Measurements from ENCODE around the gene GJA1.

The GJA1 gene

DNA sequence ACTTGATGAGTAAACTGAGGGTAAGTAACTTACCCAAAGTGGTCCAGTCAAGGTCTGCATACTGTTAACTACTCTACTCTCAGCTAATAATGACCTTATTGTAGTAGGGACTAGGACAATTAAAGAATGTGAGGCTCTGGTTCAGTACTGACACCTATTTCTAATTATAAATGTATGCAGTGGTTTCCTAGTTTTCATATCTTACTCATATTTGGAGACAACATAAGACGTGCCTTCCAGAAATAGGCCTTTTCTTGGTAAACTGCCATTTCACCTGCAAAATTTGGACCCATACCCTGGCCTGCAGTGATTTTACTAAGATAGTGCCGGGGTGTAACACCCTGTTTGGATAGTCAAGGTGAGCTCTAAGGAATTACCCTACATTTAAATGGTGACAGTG lies 24.7 kb downstream of the GJA1 start:
- no peak overlapping the region for H3K4me2 ChIP-seq (ENCODE audit: insufficient read depth, low read length)
- H3K27me3 ChIP-seq (ENCODE audit: insufficient read depth, low read length, poor library complexity): no peaks in the 10 kb centered on the region
- no peaks in the 10 kb centered on the region for H3K79me2 ChIP-seq (ENCODE audit: insufficient read depth, low read length)
- no peaks in the 10 kb centered on the region for H4K20me1 ChIP-seq (ENCODE audit: insufficient read depth, low read length)
- H3K4me3 ChIP-seq (ENCODE audit: low read depth in 1 of 2, low read length in 2 of 2): no peak overlapping the region
- no peak overlapping the region for H3K9ac ChIP-seq (ENCODE audit: low read depth, low read length)
- H3K36me3 ChIP-seq (ENCODE audit: insufficient read depth, low read length): no peaks in the 10 kb centered on the region
- H3K9me3 ChIP-seq (ENCODE audit: insufficient read depth, low read length, severe bottlenecking): no peaks in the 10 kb centered on the region
- DNase-seq (no peak), ATAC-seq (ENCODE audit: insufficient read depth, low read depth) (no peak)
- TF ChIP-seq, protein P1, sequence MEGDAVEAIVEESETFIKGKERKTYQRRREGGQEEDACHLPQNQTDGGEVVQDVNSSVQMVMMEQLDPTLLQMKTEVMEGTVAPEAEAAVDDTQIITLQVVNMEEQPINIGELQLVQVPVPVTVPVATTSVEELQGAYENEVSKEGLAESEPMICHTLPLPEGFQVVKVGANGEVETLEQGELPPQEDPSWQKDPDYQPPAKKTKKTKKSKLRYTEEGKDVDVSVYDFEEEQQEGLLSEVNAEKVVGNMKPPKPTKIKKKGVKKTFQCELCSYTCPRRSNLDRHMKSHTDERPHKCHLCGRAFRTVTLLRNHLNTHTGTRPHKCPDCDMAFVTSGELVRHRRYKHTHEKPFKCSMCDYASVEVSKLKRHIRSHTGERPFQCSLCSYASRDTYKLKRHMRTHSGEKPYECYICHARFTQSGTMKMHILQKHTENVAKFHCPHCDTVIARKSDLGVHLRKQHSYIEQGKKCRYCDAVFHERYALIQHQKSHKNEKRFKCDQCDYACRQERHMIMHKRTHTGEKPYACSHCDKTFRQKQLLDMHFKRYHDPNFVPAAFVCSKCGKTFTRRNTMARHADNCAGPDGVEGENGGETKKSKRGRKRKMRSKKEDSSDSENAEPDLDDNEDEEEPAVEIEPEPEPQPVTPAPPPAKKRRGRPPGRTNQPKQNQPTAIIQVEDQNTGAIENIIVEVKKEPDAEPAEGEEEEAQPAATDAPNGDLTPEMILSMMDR (IDR thresholded peaks at IDR 0.05; ENCODE audit: borderline replicate concordance, extremely low read depth, low read length, poor library complexity, severe bottlenecking): no peak
- TF ChIP-seq EZH2 (IDR thresholded peaks at IDR 0.05; ENCODE audit: borderline replicate concordance, low read depth, low read length, severe bottlenecking): no peak
- H2AFZ ChIP-seq (ENCODE audit: low read depth, low read length): no peak overlapping the region
- no peak overlapping the region for H3K27ac ChIP-seq (ENCODE audit: low read length)
- no peaks in the 10 kb centered on the region for H3K4me1 ChIP-seq (ENCODE audit: insufficient read depth, low read length)

DNA sequence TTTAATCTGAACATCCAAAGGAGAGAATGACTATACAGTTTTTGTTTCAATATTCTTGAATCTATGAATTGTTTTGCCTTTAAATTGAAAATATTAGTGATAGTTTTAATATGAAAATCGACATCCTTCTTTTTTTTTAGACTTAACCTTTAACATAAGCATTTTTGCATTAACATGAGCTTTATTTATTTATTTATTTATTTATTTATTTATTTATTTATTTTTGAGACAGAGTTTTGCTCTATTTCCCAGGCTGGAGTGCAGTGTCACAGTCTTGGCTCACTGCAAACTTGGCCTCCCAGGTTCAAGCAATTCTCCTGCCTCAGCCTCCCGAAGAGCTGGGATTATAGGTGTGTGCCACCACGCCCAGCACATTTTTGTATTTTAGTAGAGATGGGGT lies 27.6 kb downstream of the GJA1 start:
- DNase-seq (no peak), ATAC-seq (ENCODE audit: insufficient read depth, low read depth) (no peak)
- Histone ChIP-seq H4K20me1 (ENCODE audit: insufficient read depth, low read length) (no peaks in the 10 kb centered on the region), H2AFZ (ENCODE audit: low read depth, low read length) (no peak overlapping the region), H3K27me3 (ENCODE audit: insufficient read depth, low read length, poor library complexity) (no peaks in the 10 kb centered on the region), H3K4me2 (ENCODE audit: insufficient read depth, low read length) (no peak overlapping the region), H3K9ac (ENCODE audit: low read depth, low read length) (no peak overlapping the region), H3K4me1 (ENCODE audit: insufficient read depth, low read length) (no peaks in the 10 kb centered on the region), H3K4me3 (ENCODE audit: low read depth in 1 of 2, low read length in 2 of 2) (no peak overlapping the region), H3K36me3 (ENCODE audit: insufficient read depth, low read length) (no peaks in the 10 kb centered on the region), H3K27ac (ENCODE audit: low read length) (no peak overlapping the region), H3K9me3 (ENCODE audit: insufficient read depth, low read length, severe bottlenecking) (peaks cover 9% of the 10 kb centered on the region), H3K79me2 (ENCODE audit: insufficient read depth, low read length) (no peaks in the 10 kb centered on the region)
- no peak for TF ChIP-seq EZH2 (IDR thresholded peaks at IDR 0.05; ENCODE audit: borderline replicate concordance, low read depth, low read length, severe bottlenecking)
- TF ChIP-seq, protein P1 (IDR thresholded peaks at IDR 0.05; ENCODE audit: borderline replicate concordance, extremely low read depth, low read length, poor library complexity, severe bottlenecking): no peak

- 0 out of 2 replicates have a peak overlapping the region, but pooled peaks have one; percentile 33 for H2AFZ ChIP-seq (ENCODE audit: low read depth, low read length)
- H3K9ac ChIP-seq (ENCODE audit: low read depth, low read length): no peak overlapping the region
- DNase-seq (no peak), ATAC-seq (ENCODE audit: insufficient read depth, low read depth) (no peak)
- H3K4me2 ChIP-seq (ENCODE audit: insufficient read depth, low read length): no peak overlapping the region
- H3K4me1 ChIP-seq (ENCODE audit: insufficient read depth, low read length): no peaks in the 10 kb centered on the region
- H3K27ac ChIP-seq (ENCODE audit: low read length): no peak overlapping the region
- TF ChIP-seq, protein P1 (IDR thresholded peaks at IDR 0.05; ENCODE audit: borderline replicate concordance, extremely low read depth, low read length, poor library complexity, severe bottlenecking): no peak
- H3K36me3 ChIP-seq (ENCODE audit: insufficient read depth, low read length): no peaks in the 10 kb centered on the region
- H3K79me2 ChIP-seq (ENCODE audit: insufficient read depth, low read length): no peaks in the 10 kb centered on the region
- H4K20me1 ChIP-seq (ENCODE audit: insufficient read depth, low read length): no peaks in the 10 kb centered on the region
- no peaks in the 10 kb centered on the region for H3K27me3 ChIP-seq (ENCODE audit: insufficient read depth, low read length, poor library complexity)
- peaks cover 9% of the 10 kb centered on the region for H3K9me3 ChIP-seq (ENCODE audit: insufficient read depth, low read length, severe bottlenecking)
- no peak overlapping the region for H3K4me3 ChIP-seq (ENCODE audit: low read depth in 1 of 2, low read length in 2 of 2)
These were observed 29.7 kb downstream of the GJA1 start for GRCh38 chr6:121465101-121465500.

- Histone ChIP-seq H3K9ac (ENCODE audit: low read depth, low read length) (no peak overlapping the region), H4K20me1 (ENCODE audit: insufficient read depth, low read length) (no peaks in the 10 kb centered on the region), H3K27me3 (ENCODE audit: insufficient read depth, low read length, poor library complexity) (no peaks in the 10 kb centered on the region), H3K4me3 (ENCODE audit: low read depth in 1 of 2, low read length in 2 of 2) (no peak overlapping the region), H2AFZ (ENCODE audit: low read depth, low read length) (no peak overlapping the region), H3K36me3 (ENCODE audit: insufficient read depth, low read length) (no peaks in the 10 kb centered on the region), H3K79me2 (ENCODE audit: insufficient read depth, low read length) (no peaks in the 10 kb centered on the region), H3K4me1 (ENCODE audit: insufficient read depth, low read length) (no peaks in the 10 kb centered on the region), H3K27ac (ENCODE audit: low read length) (no peak overlapping the region), H3K4me2 (ENCODE audit: insufficient read depth, low read length) (no peak overlapping the region), H3K9me3 (ENCODE audit: insufficient read depth, low read length, severe bottlenecking) (no peaks in the 10 kb centered on the region)
- ATAC-seq (ENCODE audit: insufficient read depth, low read depth) (no peak), DNase-seq (no peak)
- TF ChIP-seq, protein P1 (IDR thresholded peaks at IDR 0.05; ENCODE audit: borderline replicate concordance, extremely low read depth, low read length, poor library complexity, severe bottlenecking): no peak
These were observed 44.1 kb downstream of the GJA1 start for GRCh38 chr6:121479486-121480098.

All from DND-41 (cell line).